ENCODE data around the gene HIP1. TPM values are rescaled to one million over a fixed set of nuclear protein-coding genes. Genes with fewer than 3 reads are reported as not detected.

The HIP1 gene
- total and polyA plus RNA-seq, 4 donors, result 10.2 to 51.2 (median 28.6) TPM

DNA sequence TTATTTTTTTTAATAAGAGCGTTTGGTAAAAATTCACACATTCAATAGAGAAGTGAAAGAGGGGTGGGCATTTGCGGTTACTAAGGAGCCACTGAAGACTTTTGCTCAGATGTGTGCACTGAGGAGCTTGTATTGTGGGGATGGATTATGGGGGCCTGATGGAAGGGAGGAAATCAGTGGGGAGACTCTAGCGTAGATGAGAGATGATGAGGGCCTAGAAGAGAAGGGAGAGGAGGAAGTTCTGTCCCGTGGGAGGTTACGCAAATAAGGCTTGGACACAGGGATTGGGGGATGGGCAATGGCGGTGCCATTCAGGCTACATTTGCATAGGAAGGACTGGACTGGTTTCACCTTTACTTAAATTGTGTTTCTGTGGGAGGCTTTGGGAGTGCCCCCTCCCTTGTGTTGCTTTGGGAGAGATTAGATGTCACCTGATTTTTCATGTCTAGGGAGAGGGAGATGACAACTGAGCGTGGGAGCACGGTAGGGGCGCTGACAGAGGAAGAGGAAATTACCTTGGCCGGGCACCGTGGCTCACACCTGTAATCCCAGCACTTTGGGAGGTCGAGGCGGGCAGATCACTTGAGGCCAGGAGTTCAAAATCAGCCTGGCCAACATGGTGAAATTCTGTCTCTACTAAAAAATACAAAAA is 2.2 kb upstream of the HIP1 start:
- Histone ChIP-seq H3K4me1 (ENCODE audit: control insufficient read depth in 5 of 5, insufficient read depth in 5 of 5, low read length in 5 of 5) (peaks cover 0 to 14% (median 4%) of the 10 kb centered on the region in 5 donors), H3K27ac (ENCODE audit: low read depth in 1 of 2, low read length in 1 of 2) (no peak overlapping the region)
- WGBS, 2 donors, result 26 to 42% methylated on average over 13 of the region's 13 CpGs

DNA sequence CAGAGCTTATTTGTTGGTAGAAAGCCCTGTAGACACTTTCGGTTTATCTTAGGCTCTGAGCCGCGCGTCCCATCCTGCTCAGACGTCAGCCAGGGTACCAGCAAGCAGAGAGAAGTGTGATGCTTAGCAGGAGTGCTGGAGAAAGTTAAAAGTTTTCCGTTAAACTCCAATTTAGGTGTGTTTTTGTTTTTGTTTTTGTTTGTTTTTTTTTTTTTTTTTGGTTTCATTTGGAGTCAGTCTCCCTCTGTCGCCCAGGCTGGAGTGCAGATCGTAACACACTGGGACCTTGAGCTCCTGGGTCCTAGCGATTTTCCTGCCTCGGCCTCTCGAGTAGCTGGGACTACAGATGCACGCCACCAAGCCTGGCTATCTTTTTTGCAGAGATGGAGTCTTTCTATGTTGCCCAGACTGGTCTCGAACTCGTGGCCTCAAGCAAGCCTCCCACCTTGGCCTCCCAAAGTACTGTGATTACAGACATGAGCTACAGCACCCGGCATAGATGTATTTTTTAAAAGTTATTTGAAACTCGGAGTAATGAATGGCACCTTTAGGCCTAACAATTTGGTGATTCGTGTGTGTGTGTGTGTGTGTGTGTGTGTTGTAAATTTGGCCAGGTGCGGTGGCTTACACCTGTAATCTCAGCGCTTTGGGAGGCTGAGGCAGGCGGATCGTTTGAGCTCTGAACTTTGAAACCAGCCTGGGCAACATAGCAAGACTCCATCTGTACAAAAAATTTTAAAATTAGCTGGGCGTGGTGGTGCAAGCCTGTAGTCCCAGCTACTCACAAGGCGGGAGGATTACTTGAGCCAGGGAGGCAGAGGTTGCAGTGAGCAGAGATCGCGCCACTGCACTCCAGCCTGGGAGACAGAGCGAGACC is 1.3 kb upstream of the HIP1 start:
- H3K27me3 ChIP-seq (ENCODE audit: control insufficient read depth in 3 of 3, insufficient read depth in 3 of 3, low read length in 2 of 3), result no peaks in the 10 kb centered on the region
- no peaks in the 10 kb centered on the region for H3K9me3 ChIP-seq (ENCODE audit: control insufficient read depth in 4 of 4, insufficient read depth in 3 of 4, low read length in 3 of 4)
- TF ChIP-seq, protein P1, sequence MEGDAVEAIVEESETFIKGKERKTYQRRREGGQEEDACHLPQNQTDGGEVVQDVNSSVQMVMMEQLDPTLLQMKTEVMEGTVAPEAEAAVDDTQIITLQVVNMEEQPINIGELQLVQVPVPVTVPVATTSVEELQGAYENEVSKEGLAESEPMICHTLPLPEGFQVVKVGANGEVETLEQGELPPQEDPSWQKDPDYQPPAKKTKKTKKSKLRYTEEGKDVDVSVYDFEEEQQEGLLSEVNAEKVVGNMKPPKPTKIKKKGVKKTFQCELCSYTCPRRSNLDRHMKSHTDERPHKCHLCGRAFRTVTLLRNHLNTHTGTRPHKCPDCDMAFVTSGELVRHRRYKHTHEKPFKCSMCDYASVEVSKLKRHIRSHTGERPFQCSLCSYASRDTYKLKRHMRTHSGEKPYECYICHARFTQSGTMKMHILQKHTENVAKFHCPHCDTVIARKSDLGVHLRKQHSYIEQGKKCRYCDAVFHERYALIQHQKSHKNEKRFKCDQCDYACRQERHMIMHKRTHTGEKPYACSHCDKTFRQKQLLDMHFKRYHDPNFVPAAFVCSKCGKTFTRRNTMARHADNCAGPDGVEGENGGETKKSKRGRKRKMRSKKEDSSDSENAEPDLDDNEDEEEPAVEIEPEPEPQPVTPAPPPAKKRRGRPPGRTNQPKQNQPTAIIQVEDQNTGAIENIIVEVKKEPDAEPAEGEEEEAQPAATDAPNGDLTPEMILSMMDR (IDR thresholded peaks at IDR 0.05; ENCODE audit: control extremely low read depth, extremely low read depth), result no peak
- H3K36me3 ChIP-seq (ENCODE audit: control insufficient read depth in 4 of 4, insufficient read depth in 4 of 4, low read length in 4 of 4), result no peaks in the 10 kb centered on the region
- peak overlapping the region in 1 of 2 donors; percentile 53 for H3K9ac ChIP-seq (ENCODE audit: insufficient read depth in 1 of 2, low read length in 2 of 2)
- ATAC-seq (ENCODE audit: insufficient read depth, low FRiP score), result no peak
- H3K27ac ChIP-seq (ENCODE audit: low read depth in 1 of 2, low read length in 1 of 2), result peak overlapping the region; percentile 73 to 88
- DNase-seq, result peak in 2 of 3 donors; percentile 72 to 76
- peaks cover 0 to 14% (median 5%) of the 10 kb centered on the region in 5 donors for H3K4me1 ChIP-seq (ENCODE audit: control insufficient read depth in 5 of 5, insufficient read depth in 5 of 5, low read length in 5 of 5)
- H3K4me3 ChIP-seq, result peak overlapping the region; percentile 61
- WGBS, 2 donors, result 65 to 67% methylated on average over 26 of the region's 26 CpGs

More for the DNA sequence above, 2.2 kb upstream of the HIP1 start:
- TF ChIP-seq, protein P1 (IDR thresholded peaks at IDR 0.05; ENCODE audit: control extremely low read depth, extremely low read depth), result no peak
- no peak for DNase-seq
- no peak for ATAC-seq (ENCODE audit: insufficient read depth, low FRiP score)
- Histone ChIP-seq H3K4me3 (no peak overlapping the region), H3K9me3 (ENCODE audit: control insufficient read depth in 4 of 4, insufficient read depth in 3 of 4, low read length in 3 of 4) (no peaks in the 10 kb centered on the region), H3K9ac (ENCODE audit: insufficient read depth in 1 of 2, low read length in 2 of 2) (no peak overlapping the region), H3K27me3 (ENCODE audit: control insufficient read depth in 3 of 3, insufficient read depth in 3 of 3, low read length in 2 of 3) (no peaks in the 10 kb centered on the region), H3K36me3 (ENCODE audit: control insufficient read depth in 4 of 4, insufficient read depth in 4 of 4, low read length in 4 of 4) (no peaks in the 10 kb centered on the region)

DNA sequence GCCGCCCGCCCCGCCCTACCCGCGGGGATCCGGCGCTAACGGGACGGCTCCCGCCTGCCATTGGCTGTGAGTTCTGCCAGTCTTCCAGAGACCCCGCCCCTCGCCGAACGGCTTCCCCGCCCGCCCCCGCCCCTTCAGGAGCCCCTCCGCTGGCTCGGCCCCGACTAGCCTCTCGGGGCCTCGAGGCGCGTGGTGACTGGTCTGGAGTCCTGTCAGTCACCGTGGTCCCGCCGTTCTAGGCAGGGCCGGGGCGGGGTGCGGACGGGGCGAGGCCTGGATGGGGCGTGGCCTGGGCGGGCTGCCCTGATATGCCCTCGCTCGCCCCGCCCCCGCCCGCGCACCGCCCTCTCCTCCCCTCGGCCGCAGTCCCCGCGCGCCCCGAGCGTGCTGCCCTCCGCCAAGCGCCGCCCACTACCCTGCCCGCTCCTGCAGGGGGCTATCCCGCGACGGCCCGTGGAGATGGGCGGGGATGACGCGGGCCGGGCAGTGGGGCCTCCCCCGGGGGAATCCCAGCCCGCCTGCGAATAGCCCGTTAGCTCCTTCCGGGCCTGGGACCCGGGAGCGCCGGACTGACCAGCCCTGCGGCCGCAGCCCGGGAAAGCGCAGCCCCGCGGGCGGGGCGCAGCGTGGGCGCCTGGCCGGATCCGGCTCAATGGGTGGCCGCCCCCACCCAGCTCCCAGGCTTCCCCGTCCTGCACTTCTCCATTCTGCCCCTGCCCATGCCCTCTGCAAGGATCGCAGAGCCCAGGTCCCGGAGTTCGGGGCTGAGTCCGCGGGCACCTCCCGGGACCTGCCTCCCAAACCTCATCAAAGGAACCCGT is 444 bp upstream of the HIP1 start:
- Histone ChIP-seq H3K9ac (ENCODE audit: insufficient read depth in 1 of 2, low read length in 2 of 2) (peak overlapping the region in 1 of 2 donors; percentile 53), H3K27ac (ENCODE audit: low read depth in 1 of 2, low read length in 1 of 2) (peak overlapping the region; percentile 75 to 92), H3K27me3 (ENCODE audit: control insufficient read depth in 3 of 3, insufficient read depth in 3 of 3, low read length in 2 of 3) (no peaks in the 10 kb centered on the region), H3K9me3 (ENCODE audit: control insufficient read depth in 4 of 4, insufficient read depth in 3 of 4, low read length in 3 of 4) (no peaks in the 10 kb centered on the region), H3K4me1 (ENCODE audit: control insufficient read depth in 5 of 5, insufficient read depth in 5 of 5, low read length in 5 of 5) (peaks cover 0 to 14% (median 6%) of the 10 kb centered on the region in 5 donors), H3K36me3 (ENCODE audit: control insufficient read depth in 4 of 4, insufficient read depth in 4 of 4, low read length in 4 of 4) (no peaks in the 10 kb centered on the region), H3K4me3 (peak overlapping the region; percentile 79)
- ATAC-seq (ENCODE audit: insufficient read depth, low FRiP score) (peak; percentile 98), DNase-seq (peak; percentile 99 to 100 (median 99))
- TF ChIP-seq, protein P1 (IDR thresholded peaks at IDR 0.05; ENCODE audit: control extremely low read depth, extremely low read depth), result no peak
- 0 to 1% methylated on average over 56 to 89 of the region's 89 CpGs for WGBS, 2 donors
